GM23338 (cell line): ENCODE data around the gene PPP4R1.

Source experiments
- EZH2 ChIP-seq: fragments of 200-600 bp; sonication (generic); IDR thresholded peaks from one replicate; pipeline ENCODE4 v1.8.0; 2017; ENCODE audit warnings: antibody characterized with exemption, mild to moderate bottlenecking, low read depth; ENCODE audit not compliant: unreplicated experiment
- STAT1 ChIP-seq: IDR thresholded peaks from one replicate; pipeline ENCODE4 v1.6.1; 2016; ENCODE audit warnings: antibody characterized with exemption; ENCODE audit not compliant: unreplicated experiment
- ZNF331 ChIP-seq: fragments of 250-450 bp; sonication (Bioruptor Pico); IDR thresholded peaks from 2 replicates; pipeline ENCODE4 v1.5.0; 2020; ENCODE audit warnings: low read depth, mild to moderate bottlenecking, moderate library complexity
- TF ChIP-seq, protein P1 (sequence below), 2 experiments: fragments of 200-600 bp in 1 of 2; sonication (generic) in 1 of 2; conservative IDR thresholded peaks; 2 replicates each; pipeline versions ENCODE4 v1.5.1 to v1.6.1; 2016 to 2017; ENCODE audit warnings: antibody characterized with exemption in 2 of 2, low read depth in 2 of 2, mild to moderate bottlenecking in 2 of 2, moderate library complexity in 1 of 2
- TF ChIP-seq, protein P2 (sequence below): IDR thresholded peaks from one replicate; pipeline ENCODE4 v1.6.1; 2018; ENCODE audit warnings: antibody characterized with exemption; ENCODE audit not compliant: unreplicated experiment
- TF ChIP-seq, protein P3 (sequence below): IDR thresholded peaks from 2 replicates; pipeline ENCODE4 v1.6.1; 2016; ENCODE audit warnings: antibody characterized with exemption

DNA sequence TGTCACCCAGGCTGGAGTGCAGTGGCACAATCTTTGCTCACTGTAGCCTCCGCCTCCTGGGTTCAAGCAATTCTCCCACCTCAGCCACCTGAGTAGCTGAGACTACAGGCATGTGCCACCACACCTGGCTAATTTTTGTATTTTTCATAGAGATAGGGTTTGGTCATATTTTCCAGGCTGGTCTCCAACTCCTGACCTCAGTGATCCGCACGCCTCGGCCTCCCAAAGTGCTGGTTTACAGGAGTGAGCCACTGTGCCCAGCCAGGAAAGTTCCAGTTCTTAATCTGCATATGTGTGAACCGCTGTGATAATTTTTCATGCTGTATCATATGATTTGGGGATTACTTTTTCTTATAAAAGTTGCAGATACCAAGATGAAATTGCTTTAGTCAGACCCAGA lies 14.6 kb upstream of the PPP4R1 start:
- no peak for TF ChIP-seq ZNF331 (CRISPR knock-in tag)
- TF ChIP-seq, protein P1, sequence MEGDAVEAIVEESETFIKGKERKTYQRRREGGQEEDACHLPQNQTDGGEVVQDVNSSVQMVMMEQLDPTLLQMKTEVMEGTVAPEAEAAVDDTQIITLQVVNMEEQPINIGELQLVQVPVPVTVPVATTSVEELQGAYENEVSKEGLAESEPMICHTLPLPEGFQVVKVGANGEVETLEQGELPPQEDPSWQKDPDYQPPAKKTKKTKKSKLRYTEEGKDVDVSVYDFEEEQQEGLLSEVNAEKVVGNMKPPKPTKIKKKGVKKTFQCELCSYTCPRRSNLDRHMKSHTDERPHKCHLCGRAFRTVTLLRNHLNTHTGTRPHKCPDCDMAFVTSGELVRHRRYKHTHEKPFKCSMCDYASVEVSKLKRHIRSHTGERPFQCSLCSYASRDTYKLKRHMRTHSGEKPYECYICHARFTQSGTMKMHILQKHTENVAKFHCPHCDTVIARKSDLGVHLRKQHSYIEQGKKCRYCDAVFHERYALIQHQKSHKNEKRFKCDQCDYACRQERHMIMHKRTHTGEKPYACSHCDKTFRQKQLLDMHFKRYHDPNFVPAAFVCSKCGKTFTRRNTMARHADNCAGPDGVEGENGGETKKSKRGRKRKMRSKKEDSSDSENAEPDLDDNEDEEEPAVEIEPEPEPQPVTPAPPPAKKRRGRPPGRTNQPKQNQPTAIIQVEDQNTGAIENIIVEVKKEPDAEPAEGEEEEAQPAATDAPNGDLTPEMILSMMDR (conservative IDR thresholded peaks at IDR 0.05; ENCODE audit: low read depth in 2 of 2): no peak
- TF ChIP-seq EZH2: no peak
- TF ChIP-seq, protein P2, sequence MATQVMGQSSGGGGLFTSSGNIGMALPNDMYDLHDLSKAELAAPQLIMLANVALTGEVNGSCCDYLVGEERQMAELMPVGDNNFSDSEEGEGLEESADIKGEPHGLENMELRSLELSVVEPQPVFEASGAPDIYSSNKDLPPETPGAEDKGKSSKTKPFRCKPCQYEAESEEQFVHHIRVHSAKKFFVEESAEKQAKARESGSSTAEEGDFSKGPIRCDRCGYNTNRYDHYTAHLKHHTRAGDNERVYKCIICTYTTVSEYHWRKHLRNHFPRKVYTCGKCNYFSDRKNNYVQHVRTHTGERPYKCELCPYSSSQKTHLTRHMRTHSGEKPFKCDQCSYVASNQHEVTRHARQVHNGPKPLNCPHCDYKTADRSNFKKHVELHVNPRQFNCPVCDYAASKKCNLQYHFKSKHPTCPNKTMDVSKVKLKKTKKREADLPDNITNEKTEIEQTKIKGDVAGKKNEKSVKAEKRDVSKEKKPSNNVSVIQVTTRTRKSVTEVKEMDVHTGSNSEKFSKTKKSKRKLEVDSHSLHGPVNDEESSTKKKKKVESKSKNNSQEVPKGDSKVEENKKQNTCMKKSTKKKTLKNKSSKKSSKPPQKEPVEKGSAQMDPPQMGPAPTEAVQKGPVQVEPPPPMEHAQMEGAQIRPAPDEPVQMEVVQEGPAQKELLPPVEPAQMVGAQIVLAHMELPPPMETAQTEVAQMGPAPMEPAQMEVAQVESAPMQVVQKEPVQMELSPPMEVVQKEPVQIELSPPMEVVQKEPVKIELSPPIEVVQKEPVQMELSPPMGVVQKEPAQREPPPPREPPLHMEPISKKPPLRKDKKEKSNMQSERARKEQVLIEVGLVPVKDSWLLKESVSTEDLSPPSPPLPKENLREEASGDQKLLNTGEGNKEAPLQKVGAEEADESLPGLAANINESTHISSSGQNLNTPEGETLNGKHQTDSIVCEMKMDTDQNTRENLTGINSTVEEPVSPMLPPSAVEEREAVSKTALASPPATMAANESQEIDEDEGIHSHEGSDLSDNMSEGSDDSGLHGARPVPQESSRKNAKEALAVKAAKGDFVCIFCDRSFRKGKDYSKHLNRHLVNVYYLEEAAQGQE: no peak
- TF ChIP-seq, protein P3, sequence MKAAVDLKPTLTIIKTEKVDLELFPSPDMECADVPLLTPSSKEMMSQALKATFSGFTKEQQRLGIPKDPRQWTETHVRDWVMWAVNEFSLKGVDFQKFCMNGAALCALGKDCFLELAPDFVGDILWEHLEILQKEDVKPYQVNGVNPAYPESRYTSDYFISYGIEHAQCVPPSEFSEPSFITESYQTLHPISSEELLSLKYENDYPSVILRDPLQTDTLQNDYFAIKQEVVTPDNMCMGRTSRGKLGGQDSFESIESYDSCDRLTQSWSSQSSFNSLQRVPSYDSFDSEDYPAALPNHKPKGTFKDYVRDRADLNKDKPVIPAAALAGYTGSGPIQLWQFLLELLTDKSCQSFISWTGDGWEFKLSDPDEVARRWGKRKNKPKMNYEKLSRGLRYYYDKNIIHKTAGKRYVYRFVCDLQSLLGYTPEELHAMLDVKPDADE: no peak
- TF ChIP-seq STAT1: no peak
